OCI-LY1 (cell line): ENCODE results near the gene HRK.

Experiments used
- H2AFZ ChIP-seq: fragments of 200-600 bp; sonication (generic), shearing (Covaris generic); 2 replicates; pipeline ENCODE4 v1.6.0; 2014; ENCODE audit warnings: antibody characterized with exemption, mild to moderate bottlenecking, low read length
- H3F3A ChIP-seq: fragments of 200-600 bp; sonication (generic), shearing (Covaris generic); 2 replicates; pipeline ENCODE4 v1.6.0; 2014; ENCODE audit warnings: mild to moderate bottlenecking, antibody characterized with exemption, low read length, moderate library complexity; ENCODE audit not compliant: insufficient read depth
- H3K27ac ChIP-seq: fragments of 200-600 bp; sonication (generic); 2 replicates; pipeline ENCODE4 v1.5.1; 2014; ENCODE audit warnings: low read length, mixed run types, mild to moderate bottlenecking, low read depth; ENCODE audit not compliant: poor library complexity, severe bottlenecking
- H3K27me3 ChIP-seq: fragments of 200-600 bp; sonication (generic); 2 replicates; pipeline ENCODE4 v1.6.0; 2014; ENCODE audit warnings: antibody characterized with exemption, mild to moderate bottlenecking, low read length, moderate library complexity; ENCODE audit not compliant: insufficient read depth
- H3K36me3 ChIP-seq: fragments of 200-600 bp; sonication (generic); 2 replicates; pipeline ENCODE4 v1.6.1; 2014; ENCODE audit warnings: mild to moderate bottlenecking, antibody characterized with exemption, low read length, moderate library complexity, mixed read lengths; ENCODE audit not compliant: insufficient read depth
- H3K4me1 ChIP-seq: fragments of 200-600 bp; sonication (generic); 2 replicates; pipeline ENCODE4 v1.5.1; 2014; ENCODE audit warnings: mild to moderate bottlenecking, low read length, moderate library complexity; ENCODE audit not compliant: insufficient read depth, severe bottlenecking
- H3K4me2 ChIP-seq: fragments of 200-600 bp; sonication (generic), shearing (Covaris generic); 2 replicates; pipeline ENCODE4 v1.6.1; 2014; ENCODE audit warnings: low read length
- H3K4me3 ChIP-seq: fragments of 200-600 bp; sonication (generic); 2 replicates; pipeline ENCODE4 v1.5.1; 2014; ENCODE audit warnings: low read length, low read depth, mild to moderate bottlenecking, mixed read lengths; ENCODE audit not compliant: poor library complexity, severe bottlenecking
- H3K79me2 ChIP-seq: fragments of 200-600 bp; shearing (Covaris generic); 2 replicates; pipeline ENCODE4 v1.6.1; 2016; ENCODE audit warnings: mixed run types, low read length, mixed read lengths; ENCODE audit not compliant: insufficient read depth
- H3K9ac ChIP-seq: fragments of 200-600 bp; sonication (generic), shearing (Covaris generic); 2 replicates; pipeline ENCODE4 v1.6.1; 2014; ENCODE audit warnings: mild to moderate bottlenecking, low read length, mixed read lengths
- H3K9me2 ChIP-seq: fragments of 200-600 bp; sonication (generic), shearing (Covaris generic); 2 replicates; pipeline ENCODE4 v1.6.1; 2014; ENCODE audit warnings: low read depth, mild to moderate bottlenecking, low read length, mixed read lengths
- H3K9me3 ChIP-seq: fragments of 200-600 bp; shearing (Covaris generic); 2 replicates; pipeline ENCODE4 v1.6.1; 2014; ENCODE audit warnings: low read length, mixed read lengths
- H4K20me1 ChIP-seq: fragments of 200-600 bp; sonication (generic), shearing (Covaris generic); 2 replicates; pipeline ENCODE4 v1.6.0; 2016; ENCODE audit warnings: mild to moderate bottlenecking, low read length; ENCODE audit not compliant: insufficient read depth
- EZH2 ChIP-seq: fragments of 200-600 bp; sonication (generic), shearing (Covaris generic); IDR thresholded peaks from 2 replicates; pipeline ENCODE4 v1.8.0; 2017; ENCODE audit warnings: borderline replicate concordance, mixed run types, mild to moderate bottlenecking, antibody characterized with exemption, low read length, moderate library complexity, mixed read lengths
- TF ChIP-seq, protein P1 (sequence below): fragments of 200-600 bp; sonication (generic), shearing (Covaris generic); IDR thresholded peaks from 2 replicates; pipeline ENCODE4 v1.5.1; 2017; ENCODE audit warnings: mild to moderate bottlenecking, antibody characterized with exemption, low read length, moderate library complexity, mixed read lengths

HRK gene

DNA sequence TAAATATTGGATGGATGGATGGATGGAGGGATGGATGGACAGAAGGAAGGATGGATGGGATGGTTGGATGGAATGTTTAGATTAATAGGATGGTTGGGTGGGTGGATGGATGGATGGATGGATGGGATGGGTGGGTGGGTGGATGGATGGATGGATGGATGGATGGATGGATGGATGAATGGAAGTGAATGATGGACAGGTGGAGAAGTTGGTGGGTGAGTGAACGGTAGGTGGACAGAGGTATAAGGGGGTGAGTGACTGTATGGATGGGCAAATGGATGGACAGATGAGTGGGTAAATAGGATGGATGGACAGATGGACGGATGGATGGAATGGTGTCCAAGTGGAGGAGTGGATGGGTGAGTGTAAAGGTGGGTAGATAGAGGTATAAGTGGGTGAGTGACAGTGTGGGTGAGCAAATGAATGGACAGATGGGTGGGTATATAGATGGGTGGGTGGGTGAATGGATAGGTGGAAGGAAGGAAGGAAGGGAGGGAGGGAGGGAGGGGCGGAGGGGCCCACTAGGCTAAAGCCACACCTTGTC is 41.9 kb downstream of the HRK start:
- Histone ChIP-seq H2AFZ (no peak overlapping the region), H3K4me3 (no peak overlapping the region), H3K9me2 (no peaks in the 10 kb centered on the region), H3K4me1 (peaks cover 21% of the 10 kb centered on the region), H3K9me3 (no peaks in the 10 kb centered on the region), H3K27me3 (no peaks in the 10 kb centered on the region), H3K36me3 (peaks cover 41% of the 10 kb centered on the region), H3K79me2 (no peaks in the 10 kb centered on the region), H3K27ac (peak overlapping the region; percentile 87), H4K20me1 (no peaks in the 10 kb centered on the region), H3F3A (no peaks in the 10 kb centered on the region), H3K4me2 (no peak overlapping the region), H3K9ac (no peak overlapping the region; the same call in 1 of the 2 replicates)
- TF ChIP-seq, protein P1, sequence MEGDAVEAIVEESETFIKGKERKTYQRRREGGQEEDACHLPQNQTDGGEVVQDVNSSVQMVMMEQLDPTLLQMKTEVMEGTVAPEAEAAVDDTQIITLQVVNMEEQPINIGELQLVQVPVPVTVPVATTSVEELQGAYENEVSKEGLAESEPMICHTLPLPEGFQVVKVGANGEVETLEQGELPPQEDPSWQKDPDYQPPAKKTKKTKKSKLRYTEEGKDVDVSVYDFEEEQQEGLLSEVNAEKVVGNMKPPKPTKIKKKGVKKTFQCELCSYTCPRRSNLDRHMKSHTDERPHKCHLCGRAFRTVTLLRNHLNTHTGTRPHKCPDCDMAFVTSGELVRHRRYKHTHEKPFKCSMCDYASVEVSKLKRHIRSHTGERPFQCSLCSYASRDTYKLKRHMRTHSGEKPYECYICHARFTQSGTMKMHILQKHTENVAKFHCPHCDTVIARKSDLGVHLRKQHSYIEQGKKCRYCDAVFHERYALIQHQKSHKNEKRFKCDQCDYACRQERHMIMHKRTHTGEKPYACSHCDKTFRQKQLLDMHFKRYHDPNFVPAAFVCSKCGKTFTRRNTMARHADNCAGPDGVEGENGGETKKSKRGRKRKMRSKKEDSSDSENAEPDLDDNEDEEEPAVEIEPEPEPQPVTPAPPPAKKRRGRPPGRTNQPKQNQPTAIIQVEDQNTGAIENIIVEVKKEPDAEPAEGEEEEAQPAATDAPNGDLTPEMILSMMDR = no peak
- no peak for TF ChIP-seq EZH2

- no peaks in the 10 kb centered on the region for H3K27me3 ChIP-seq
- H3K79me2 ChIP-seq = no peaks in the 10 kb centered on the region
- no peaks in the 10 kb centered on the region for H3K9me3 ChIP-seq
- H3K9ac ChIP-seq = peak overlapping the region; percentile 24; the same call in 1 of the 2 replicates
- H4K20me1 ChIP-seq = no peaks in the 10 kb centered on the region
- H3K4me3 ChIP-seq = peak overlapping the region; percentile 0
- H2AFZ ChIP-seq = no peak overlapping the region
- peaks cover 21% of the 10 kb centered on the region for H3K4me1 ChIP-seq
- peak overlapping the region; percentile 87 for H3K27ac ChIP-seq
- H3K36me3 ChIP-seq = peaks cover 38% of the 10 kb centered on the region
- no peaks in the 10 kb centered on the region for H3F3A ChIP-seq
- TF ChIP-seq EZH2 = no peak
- no peaks in the 10 kb centered on the region for H3K9me2 ChIP-seq
- peak overlapping the region; percentile 5; the same call in 1 of the 2 replicates for H3K4me2 ChIP-seq
Observed at GRCh38 chr12:116838365-116838764, 42.9 kb downstream of the HRK start.

DNA sequence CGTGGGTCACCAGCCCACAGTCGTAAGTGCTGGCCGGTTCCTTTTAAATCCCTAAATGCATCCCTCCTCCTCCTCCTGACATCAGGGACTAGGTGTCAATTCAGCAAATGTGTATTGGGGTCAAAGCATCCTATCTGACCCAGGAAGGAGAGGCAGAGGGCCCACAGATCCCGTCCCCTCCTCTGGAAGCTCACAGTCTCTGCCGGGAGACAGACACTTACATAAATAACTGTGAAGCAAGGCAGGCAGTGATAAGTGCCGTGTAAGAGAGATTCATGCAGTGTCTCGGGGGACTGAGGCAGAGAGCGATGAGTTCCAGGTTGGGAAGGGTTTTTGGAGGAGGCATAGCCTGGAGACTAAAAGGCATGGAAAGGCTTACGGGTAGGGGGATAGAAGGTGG is 44.1 kb downstream of the HRK start:
- Histone ChIP-seq H3K9me2 (no peaks in the 10 kb centered on the region), H3K9ac (no peak overlapping the region), H2AFZ (no peak overlapping the region), H3K27me3 (no peaks in the 10 kb centered on the region), H3K9me3 (no peaks in the 10 kb centered on the region), H3K79me2 (no peaks in the 10 kb centered on the region), H3K27ac (peak overlapping the region; percentile 87), H3F3A (no peaks in the 10 kb centered on the region), H3K4me2 (no peak overlapping the region), H4K20me1 (no peaks in the 10 kb centered on the region), H3K4me3 (no peak overlapping the region), H3K36me3 (peaks cover 38% of the 10 kb centered on the region), H3K4me1 (peaks cover 21% of the 10 kb centered on the region)
- no peak for TF ChIP-seq EZH2
- TF ChIP-seq, protein P1 = no peak

GRCh38 chr12:116835484-116835883 is 45.8 kb downstream of the HRK start:
- H3K27me3 ChIP-seq = no peaks in the 10 kb centered on the region
- no peaks in the 10 kb centered on the region for H3K9me2 ChIP-seq
- no peak overlapping the region for H2AFZ ChIP-seq
- H4K20me1 ChIP-seq = no peaks in the 10 kb centered on the region
- no peak overlapping the region for H3K4me2 ChIP-seq
- no peak overlapping the region for H3K4me3 ChIP-seq
- no peaks in the 10 kb centered on the region for H3K9me3 ChIP-seq
- peaks cover 21% of the 10 kb centered on the region for H3K4me1 ChIP-seq
- no peak overlapping the region for H3K9ac ChIP-seq
- no peaks in the 10 kb centered on the region for H3F3A ChIP-seq
- peaks cover 38% of the 10 kb centered on the region for H3K36me3 ChIP-seq
- no peaks in the 10 kb centered on the region for H3K79me2 ChIP-seq
- H3K27ac ChIP-seq = no peak overlapping the region
- TF ChIP-seq, protein P1 = no peak
- no peak for TF ChIP-seq EZH2
